Neural progenitor cell (in vitro differentiated cells): Measurements from ENCODE around the gene FGF22. TPM values are rescaled to one million over a fixed set of nuclear protein-coding genes. Genes with fewer than 3 reads are reported as not detected.

Experiments used
- DNase-seq: peaks from one replicate; pipeline ENCODE4 v3.0.0-alpha.2; 2016; ENCODE audit warnings: low spot score
- H2AFZ ChIP-seq: fragments of 200-600 bp; sonication (generic); replicated peaks from 2 replicates; pipeline ENCODE4 v1.6.1; 2016; ENCODE audit warnings: antibody characterized with exemption
- H3F3A ChIP-seq: fragments of 200-600 bp; sonication (generic); 2 replicates; pipeline ENCODE4 v1.6.1; 2016; ENCODE audit warnings: antibody characterized with exemption, low read depth
- H3K27ac ChIP-seq: fragments of 200-600 bp; sonication (generic); 2 replicates; pipeline ENCODE4 v1.5.1; 2016; ENCODE audit warnings: mild to moderate bottlenecking
- H3K27me3 ChIP-seq: fragments of 200-600 bp; sonication (generic); 2 replicates; pipeline ENCODE4 v1.6.1; 2016; ENCODE audit warnings: mild to moderate bottlenecking, moderate library complexity
- H3K36me3 ChIP-seq: fragments of 200-600 bp; sonication (generic); 2 replicates; pipeline ENCODE4 v1.5.1; 2016
- H3K4me1 ChIP-seq: fragments of 200-600 bp; sonication (generic); 2 replicates; pipeline ENCODE4 v1.6.1; 2016; ENCODE audit warnings: mixed run types
- H3K4me2 ChIP-seq: fragments of 200-600 bp; sonication (generic); 2 replicates; pipeline ENCODE4 v1.6.1; 2016
- H3K4me3 ChIP-seq: fragments of 200-600 bp; sonication (generic); 2 replicates; pipeline ENCODE4 v1.5.1; 2016
- H3K79me2 ChIP-seq: fragments of 200-600 bp; sonication (generic); 2 replicates; pipeline ENCODE4 v1.6.1; 2016; ENCODE audit warnings: low read depth
- H3K9ac ChIP-seq: fragments of 200-600 bp; sonication (generic); 2 replicates; pipeline ENCODE4 v1.6.1; 2016
- H3K9me3 ChIP-seq: fragments of 200-600 bp; sonication (generic); 2 replicates; pipeline ENCODE4 v1.5.1; 2016; ENCODE audit warnings: low read depth
- H4K20me1 ChIP-seq: fragments of 200-600 bp; sonication (generic); 2 replicates; pipeline ENCODE4 v1.6.1; 2016; ENCODE audit warnings: low read depth
- H3K27ac Mint-ChIP-seq: 3 replicates; pipeline ENCODE4 v1.8.0; 2021; ENCODE audit warnings: mixed read lengths
- H3K27me3 Mint-ChIP-seq: 2 replicates; pipeline ENCODE4 v1.8.0; 2022; ENCODE audit warnings: low read depth, mild to moderate bottlenecking, inconsistent platforms, moderate library complexity, mixed read lengths; ENCODE audit not compliant: insufficient read depth
- H3K36me3 Mint-ChIP-seq: 3 replicates; pipeline ENCODE4 v1.8.0; 2021; ENCODE audit warnings: mixed read lengths
- H3K4me1 Mint-ChIP-seq: 3 replicates; pipeline ENCODE4 v1.8.0; 2021; ENCODE audit warnings: mixed read lengths
- H3K4me3 Mint-ChIP-seq: 3 replicates; pipeline ENCODE4 v1.8.0; 2021; ENCODE audit warnings: mild to moderate bottlenecking, moderate library complexity, mixed read lengths
- H3K9me3 Mint-ChIP-seq: 3 replicates; pipeline ENCODE4 v1.8.0; 2020; ENCODE audit warnings: mixed read lengths
- EZH2 ChIP-seq: fragments of 200-600 bp; sonication (generic); IDR thresholded peaks from 2 replicates; pipeline ENCODE4 v1.6.1; 2017; ENCODE audit warnings: antibody characterized with exemption, mild to moderate bottlenecking, moderate library complexity
- EZH2phosphoT487 ChIP-seq: fragments of 200-600 bp; sonication (generic); IDR thresholded peaks from 2 replicates; pipeline ENCODE4 v1.6.1; 2017; ENCODE audit warnings: antibody characterized with exemption
- total RNA-seq: library from RNA; depleted of rRNA; stranded (reverse); fragments of >200 nt; gene quantifications from 2 replicates; pipeline ENCODE4 v1.2.3, GENCODE V29; 2015; ENCODE audit warnings: low replicate concordance
- TF ChIP-seq, protein P1 (sequence below): fragments of 200-600 bp; sonication (generic); IDR thresholded peaks from 2 replicates; pipeline ENCODE4 v1.5.1; 2017; ENCODE audit warnings: antibody characterized with exemption, mild to moderate bottlenecking

FGF22 gene
- total RNA-seq, 1 donor from 2014 or later, result not detected

DNA sequence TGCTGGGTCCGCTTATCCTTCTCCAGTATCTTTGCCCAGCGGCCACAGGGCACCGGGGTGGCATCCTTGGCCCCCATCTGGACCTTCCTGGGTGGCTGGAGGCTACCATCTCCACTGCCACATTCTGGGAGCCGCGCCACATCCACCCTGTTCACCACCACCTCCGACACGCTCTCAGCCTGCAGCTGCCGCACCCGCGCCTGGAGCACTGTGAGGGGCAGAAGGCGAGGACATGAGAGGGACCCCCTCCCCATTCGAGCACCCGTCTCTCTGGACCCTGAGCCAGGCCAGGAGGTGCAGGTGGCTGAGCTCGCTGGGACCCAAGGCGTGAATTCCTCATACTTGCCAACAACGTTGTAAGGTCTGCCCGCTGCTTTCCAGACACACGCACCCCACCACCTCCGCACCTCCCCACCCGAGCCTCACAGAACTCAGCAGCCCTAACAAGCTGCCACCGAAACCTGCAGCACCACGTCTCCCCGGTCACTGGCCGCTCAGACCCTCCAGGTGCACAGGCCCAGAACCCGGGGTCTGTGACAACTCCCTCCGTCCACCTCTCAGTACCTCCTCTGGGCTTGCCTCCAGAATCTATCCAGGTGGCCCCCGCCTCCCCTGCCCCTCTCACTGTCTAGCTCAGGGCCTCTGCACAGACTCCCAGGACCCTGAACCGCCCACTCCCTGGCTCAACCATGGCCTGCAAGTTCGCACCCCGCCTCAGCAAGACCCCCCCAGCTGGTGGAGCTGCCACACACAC lies 9.5 kb upstream of the FGF22 start:
- no peaks in the 10 kb centered on the region for H3K9me3 ChIP-seq
- no peak overlapping the region for H3K9ac ChIP-seq
- H3K79me2 ChIP-seq, result peaks cover 28% of the 10 kb centered on the region
- DNase-seq, result no peak
- no peak overlapping the region for H3K4me3 Mint-ChIP-seq
- H3K36me3 ChIP-seq, result no peaks in the 10 kb centered on the region
- peaks cover 5% of the 10 kb centered on the region for H3K27me3 Mint-ChIP-seq
- H3K27ac Mint-ChIP-seq, result no peak overlapping the region
- H4K20me1 ChIP-seq, result peaks cover 46% of the 10 kb centered on the region
- H3K36me3 Mint-ChIP-seq, result peaks cover 16% of the 10 kb centered on the region
- H3K4me2 ChIP-seq, result no peak overlapping the region
- H3K27me3 ChIP-seq, result no peaks in the 10 kb centered on the region
- peaks cover 7% of the 10 kb centered on the region for H3F3A ChIP-seq
- H3K4me1 Mint-ChIP-seq, result peaks cover 21% of the 10 kb centered on the region
- H2AFZ ChIP-seq, result no peak overlapping the region
- no peaks in the 10 kb centered on the region for H3K9me3 Mint-ChIP-seq
- H3K27ac ChIP-seq, result no peak overlapping the region
- no peak overlapping the region for H3K4me3 ChIP-seq
- H3K4me1 ChIP-seq, result peaks cover 5% of the 10 kb centered on the region
- TF ChIP-seq, protein P1, sequence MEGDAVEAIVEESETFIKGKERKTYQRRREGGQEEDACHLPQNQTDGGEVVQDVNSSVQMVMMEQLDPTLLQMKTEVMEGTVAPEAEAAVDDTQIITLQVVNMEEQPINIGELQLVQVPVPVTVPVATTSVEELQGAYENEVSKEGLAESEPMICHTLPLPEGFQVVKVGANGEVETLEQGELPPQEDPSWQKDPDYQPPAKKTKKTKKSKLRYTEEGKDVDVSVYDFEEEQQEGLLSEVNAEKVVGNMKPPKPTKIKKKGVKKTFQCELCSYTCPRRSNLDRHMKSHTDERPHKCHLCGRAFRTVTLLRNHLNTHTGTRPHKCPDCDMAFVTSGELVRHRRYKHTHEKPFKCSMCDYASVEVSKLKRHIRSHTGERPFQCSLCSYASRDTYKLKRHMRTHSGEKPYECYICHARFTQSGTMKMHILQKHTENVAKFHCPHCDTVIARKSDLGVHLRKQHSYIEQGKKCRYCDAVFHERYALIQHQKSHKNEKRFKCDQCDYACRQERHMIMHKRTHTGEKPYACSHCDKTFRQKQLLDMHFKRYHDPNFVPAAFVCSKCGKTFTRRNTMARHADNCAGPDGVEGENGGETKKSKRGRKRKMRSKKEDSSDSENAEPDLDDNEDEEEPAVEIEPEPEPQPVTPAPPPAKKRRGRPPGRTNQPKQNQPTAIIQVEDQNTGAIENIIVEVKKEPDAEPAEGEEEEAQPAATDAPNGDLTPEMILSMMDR, result no peak
- TF ChIP-seq EZH2phosphoT487 (no peak), EZH2 (no peak)

DNA sequence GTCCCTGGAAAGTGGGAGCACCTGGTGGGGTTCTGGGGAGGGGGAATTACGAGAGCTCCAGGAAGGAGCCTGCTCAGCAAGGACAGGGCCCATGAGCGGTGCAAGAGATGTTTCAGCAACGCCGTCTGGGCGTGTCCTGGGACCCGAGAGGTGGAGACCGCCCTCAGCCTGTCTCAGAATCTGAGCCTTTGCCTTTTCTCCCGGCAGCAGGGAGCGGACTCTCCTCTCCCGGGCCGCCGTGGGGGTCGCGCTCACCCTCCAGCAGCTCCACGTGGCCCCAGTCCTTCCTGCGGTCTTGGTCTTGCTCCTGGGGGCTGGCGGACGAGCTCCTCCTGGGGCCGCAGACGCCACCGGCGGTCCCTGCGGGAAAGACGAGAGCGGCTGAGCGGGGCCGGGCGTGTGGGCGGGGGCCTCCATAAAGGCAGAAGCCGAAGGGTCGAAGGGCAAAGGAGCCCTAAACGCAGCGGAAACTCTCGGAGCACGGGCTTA lies 7.1 kb upstream of the FGF22 start:
- peaks cover 11% of the 10 kb centered on the region for H3K36me3 Mint-ChIP-seq
- H3K4me1 ChIP-seq, result peaks cover 5% of the 10 kb centered on the region
- H3K36me3 ChIP-seq, result no peaks in the 10 kb centered on the region
- H3K27ac Mint-ChIP-seq, result peak overlapping the region; percentile 78
- peak; percentile 77 for DNase-seq
- H2AFZ ChIP-seq, result peak overlapping the region; percentile 40
- H3K9me3 ChIP-seq, result no peaks in the 10 kb centered on the region
- peaks cover 12% of the 10 kb centered on the region for H3K27me3 ChIP-seq
- TF ChIP-seq EZH2phosphoT487 (no peak), EZH2 (peak; percentile 8)
- TF ChIP-seq, protein P1, result peak; percentile 1
- peak overlapping the region; percentile 97 for H3K4me3 Mint-ChIP-seq
- peaks cover 13% of the 10 kb centered on the region for H3F3A ChIP-seq
- peaks cover 16% of the 10 kb centered on the region for H3K4me1 Mint-ChIP-seq
- peaks cover 43% of the 10 kb centered on the region for H4K20me1 ChIP-seq
- H3K4me3 ChIP-seq, result peak overlapping the region; percentile 92
- no peaks in the 10 kb centered on the region for H3K9me3 Mint-ChIP-seq
- peaks cover 7% of the 10 kb centered on the region for H3K27me3 Mint-ChIP-seq
- H3K9ac ChIP-seq, result peak overlapping the region; percentile 59
- H3K4me2 ChIP-seq, result peak overlapping the region; percentile 94
- H3K27ac ChIP-seq, result no peak overlapping the region
- H3K79me2 ChIP-seq, result peaks cover 28% of the 10 kb centered on the region

DNA sequence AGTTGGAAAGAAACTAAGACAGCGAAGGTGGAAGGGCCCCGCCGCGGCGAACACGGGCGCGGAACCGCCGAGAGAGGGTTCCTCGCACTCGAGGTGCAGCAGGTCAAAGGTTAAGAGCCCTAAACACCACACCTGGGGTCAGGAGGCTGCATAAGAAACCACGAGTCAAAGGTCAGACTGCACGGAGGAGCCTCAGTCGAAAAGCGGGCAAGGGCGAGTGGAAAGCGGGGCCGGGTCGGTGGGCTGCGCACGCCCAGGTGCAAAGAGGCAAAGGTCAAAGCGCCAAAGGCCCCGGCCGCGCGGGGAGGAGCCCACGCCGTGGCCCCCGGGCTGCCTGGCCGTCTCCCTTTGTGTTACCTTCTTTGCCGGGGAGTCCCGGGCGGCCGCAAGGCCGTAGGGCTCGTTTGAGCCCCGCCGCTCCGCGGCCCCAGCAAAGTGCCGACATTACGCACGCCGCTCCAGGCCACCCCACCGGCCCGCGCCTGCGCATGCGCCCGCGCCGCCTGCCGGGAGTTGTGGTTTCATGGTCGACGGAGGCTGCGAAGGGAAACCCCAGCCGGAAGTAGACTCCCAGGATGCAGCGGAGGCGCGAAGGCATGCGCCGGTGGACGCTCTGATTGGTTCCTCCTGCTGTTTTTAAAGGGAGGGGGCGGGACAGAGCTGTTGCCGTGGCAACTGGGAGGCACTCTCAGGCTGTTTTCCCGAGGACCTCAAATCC lies 6.5 kb upstream of the FGF22 start, which contains the start of gene POLRMT:
POLRMT (minus strand) TSS at position 470 of the 718 bp plus-strand sequence; CDS start at position 445, 25 bp downstream.
- H3K79me2 ChIP-seq, result peaks cover 28% of the 10 kb centered on the region
- Mint-ChIP-seq H3K36me3 (peaks cover 10% of the 10 kb centered on the region), H3K27ac (peak within 1 kb of the TSS; percentile 96), H3K9me3 (no peaks in the 10 kb centered on the region), H3K27me3 (peaks cover 6% of the 10 kb centered on the region), H3K4me3 (peak within 1 kb of the TSS; percentile 97), H3K4me1 (peaks cover 16% of the 10 kb centered on the region)
- H3K9ac ChIP-seq, result peak within 1 kb of the TSS; percentile 61
- peak within 1 kb of the TSS; percentile 87 for H2AFZ ChIP-seq
- H3K4me1 ChIP-seq, result peaks cover 5% of the 10 kb centered on the region
- H3K4me2 ChIP-seq, result peak within 1 kb of the TSS; percentile 94
- TF ChIP-seq, protein P1, result no peak
- peak; percentile 20 for TF ChIP-seq EZH2
- no peak for TF ChIP-seq EZH2phosphoT487
- no peaks in the 10 kb centered on the region for H3K9me3 ChIP-seq
- no peak within 1 kb of the TSS for H3K27ac ChIP-seq
- H3K27me3 ChIP-seq, result peaks cover 18% of the 10 kb centered on the region
- H3F3A ChIP-seq, result peaks cover 15% of the 10 kb centered on the region
- DNase-seq, result peak; percentile 99
- peak within 1 kb of the TSS; percentile 92 for H3K4me3 ChIP-seq
- H4K20me1 ChIP-seq, result peaks cover 40% of the 10 kb centered on the region
- no peaks in the 10 kb centered on the region for H3K36me3 ChIP-seq
